HEK293 (cell line): Measurements from ENCODE around the gene WDR44.
A peak's percentile ranks its signal among the peaks of the same experiment; 100 is the strongest.

ENCODE experiments used
- CTCF ChIA-PET: fragments of 350-600 bp; formaldehyde crosslinking; extraction: SDS; loops from one replicate; lab custom pipeline; 2021; ENCODE audit warnings: antibody characterized with exemption; lab: Yijun Ruan, JAX
- POLR2A ChIA-PET: fragments of 300-600 bp; formaldehyde crosslinking; extraction: SDS; loops from one replicate; lab custom pipeline; 2020; ENCODE audit warnings: antibody characterized with exemption, inconsistent platforms; lab: Yijun Ruan, JAX
- H3K27ac ChIP-seq: fragments of 200-500 bp; sonication (Bioruptor generic); 2 replicates; pipeline ENCODE4 v1.5.1; 2014; ENCODE audit warnings: low read depth, low read length, control low read depth, inconsistent platforms; ENCODE audit errors: extremely low read depth
- H3K36me3 ChIP-seq, 2 experiments: fragments of 200-500 bp in 1 of 2; sonication (Bioruptor generic) in 1 of 2; 1 replicate in 1 of 2; 2 replicates in 1 of 2; pipeline ENCODE4 v1.5.1; 2014 to 2017; ENCODE audit warnings: inconsistent platforms in 2 of 2, low read length in 2 of 2; ENCODE audit not compliant: control insufficient read depth in 2 of 2, insufficient read depth in 1 of 2
- H3K4me1 ChIP-seq: fragments of 200-500 bp; sonication (Bioruptor generic); 2 replicates; pipeline ENCODE4 v1.5.1; 2014; ENCODE audit warnings: mild to moderate bottlenecking, low read length, inconsistent platforms; ENCODE audit not compliant: control insufficient read depth, insufficient read depth
- H3K4me3 ChIP-seq: 2 replicates; pipeline ENCODE4 v1.5.1; 2011; ENCODE audit warnings: low read depth, mild to moderate bottlenecking, control low read depth, low read length, moderate library complexity
- H3K9me3 ChIP-seq: fragments of 200-500 bp; sonication (Bioruptor generic); 2 replicates; pipeline ENCODE4 v1.5.1; 2014; ENCODE audit warnings: low read depth, low read length, inconsistent platforms; ENCODE audit not compliant: control insufficient read depth, insufficient read depth
- KLF16 ChIP-seq: fragments of 450-650 bp; formaldehyde crosslinking; IDR thresholded peaks from 2 replicates; pipeline ENCODE4 v1.5.1; 2017; ENCODE audit warnings: missing biosample characterization, missing genetic modification characterization
- KLF17 ChIP-seq: fragments of 450-650 bp; formaldehyde crosslinking; IDR thresholded peaks from 2 replicates; pipeline ENCODE4 v1.5.1; 2016; ENCODE audit warnings: missing biosample characterization, missing genetic modification characterization
- KLF8 ChIP-seq: fragments of 450-650 bp; formaldehyde crosslinking; IDR thresholded peaks from 2 replicates; pipeline ENCODE4 v1.5.1; 2016; ENCODE audit warnings: missing biosample characterization, missing genetic modification characterization
- KLF9 ChIP-seq: fragments of 450-650 bp; formaldehyde crosslinking; IDR thresholded peaks from 2 replicates; pipeline ENCODE4 v1.5.1; 2016; ENCODE audit warnings: missing biosample characterization, missing genetic modification characterization, low read depth
- PRDM1 ChIP-seq: fragments of 450-650 bp; formaldehyde crosslinking; IDR thresholded peaks from 2 replicates; pipeline ENCODE4; 2016; ENCODE audit warnings: missing biosample characterization, missing genetic modification characterization
- SALL2 ChIP-seq: fragments of 450-650 bp; formaldehyde crosslinking; IDR thresholded peaks from 2 replicates; pipeline ENCODE4 v1.5.0; 2017; ENCODE audit warnings: missing biosample characterization, mild to moderate bottlenecking, missing genetic modification characterization, borderline replicate concordance
- ZNF10 ChIP-seq: fragments of 450-650 bp; formaldehyde crosslinking; IDR thresholded peaks from 2 replicates; pipeline ENCODE4 v1.5.1; 2017; ENCODE audit warnings: missing biosample characterization, missing genetic modification characterization
- ZNF148 ChIP-seq: fragments of 450-650 bp; formaldehyde crosslinking; IDR thresholded peaks from 2 replicates; pipeline ENCODE4 v1.5.0; 2017; ENCODE audit warnings: missing biosample characterization, missing genetic modification characterization, borderline replicate concordance
- ZNF26 ChIP-seq: fragments of 450-650 bp; formaldehyde crosslinking; IDR thresholded peaks from 2 replicates; pipeline ENCODE4 v1.5.1; 2016; ENCODE audit warnings: missing biosample characterization, missing genetic modification characterization
- ZNF274 ChIP-seq, 2 experiments: fragments of 200-500 bp in 1 of 2; fragments of 450-650 bp in 1 of 2; sonication (Bioruptor generic) in 1 of 2; formaldehyde crosslinking in 1 of 2; IDR thresholded peaks; 2 replicates each; pipeline versions ENCODE4 v1.5.1 to v1.6.1; 2014 to 2016; ENCODE audit warnings: borderline replicate concordance in 1 of 2, inconsistent platforms in 1 of 2, low read length in 1 of 2, missing biosample characterization in 1 of 2, missing genetic modification characterization in 1 of 2
- ZNF37A ChIP-seq: fragments of 450-650 bp; IDR thresholded peaks from 2 replicates; pipeline ENCODE4 v1.5.1; 2018; ENCODE audit warnings: missing biosample characterization, missing genetic modification characterization
- ZNF426 ChIP-seq: fragments of 450-650 bp; formaldehyde crosslinking; IDR thresholded peaks from 2 replicates; pipeline ENCODE4 v1.5.1; 2017; ENCODE audit warnings: missing biosample characterization, missing genetic modification characterization, mild to moderate bottlenecking, inconsistent platforms, moderate library complexity
- ZNF555 ChIP-seq: fragments of 450-650 bp; formaldehyde crosslinking; conservative IDR thresholded peaks from 2 replicates; pipeline ENCODE4 v1.5.1; 2017; ENCODE audit warnings: missing biosample characterization, mild to moderate bottlenecking, missing genetic modification characterization, inconsistent platforms
- ZNF585B ChIP-seq: fragments of 450-650 bp; formaldehyde crosslinking; IDR thresholded peaks from 2 replicates; pipeline ENCODE4 v1.5.1; 2016; ENCODE audit warnings: missing biosample characterization, missing genetic modification characterization
- ZNF645 ChIP-seq: fragments of 450-650 bp; formaldehyde crosslinking; IDR thresholded peaks from 2 replicates; pipeline ENCODE4; 2016; ENCODE audit warnings: missing biosample characterization, missing genetic modification characterization
- ZNF670 ChIP-seq: fragments of 450-650 bp; formaldehyde crosslinking; IDR thresholded peaks from 2 replicates; pipeline ENCODE4 v1.5.1; 2016; ENCODE audit warnings: missing biosample characterization, missing genetic modification characterization, low read depth
- ZNF747 ChIP-seq: fragments of 450-650 bp; formaldehyde crosslinking; IDR thresholded peaks from 2 replicates; pipeline ENCODE4 v1.5.1; 2016; ENCODE audit warnings: missing biosample characterization, missing genetic modification characterization

WDR44 gene

GRCh38 chrX:118350706-118351105, 4.8 kb downstream of the WDR44 start:
- Histone ChIP-seq H3K36me3 (no peaks in the 10 kb centered on the region), H3K4me1 (no peaks in the 10 kb centered on the region), H3K4me3 (no peak overlapping the region), H3K27ac (no peak overlapping the region), H3K9me3 (no peaks in the 10 kb centered on the region)
- POLR2A ChIA-PET = no interaction called here
- CTCF ChIA-PET = no interaction called here
- peak; percentile 59 for TF ChIP-seq PRDM1 (tag by site-specific recombination)
- no peak for TF ChIP-seq ZNF747 (tag by site-specific recombination)

- no peaks in the 10 kb centered on the region for H3K9me3 ChIP-seq
- no peaks in the 10 kb centered on the region for H3K4me1 ChIP-seq
- H3K4me3 ChIP-seq = no peak overlapping the region
- CTCF ChIA-PET = no interaction called here
- TF ChIP-seq SALL2 (tag by site-specific recombination) (no peak), ZNF26 (tag by site-specific recombination) (no peak), ZNF670 (tag by site-specific recombination) (no peak), ZNF555 (tag by site-specific recombination) (no peak), KLF17 (tag by site-specific recombination) (no peak), ZNF37A (tag by site-specific recombination) (no peak), ZNF426 (tag by site-specific recombination) (no peak), ZNF10 (tag by site-specific recombination) (no peak), KLF8 (tag by site-specific recombination) (no peak), ZNF274 (IDR thresholded peaks at IDR 0.05; ENCODE audit: low read length) (no peak), ZNF274 (tag by site-specific recombination; IDR thresholded peaks at IDR 0.05; ENCODE audit: borderline replicate concordance) (no peak), ZNF645 (no peak), ZNF585B (no peak), ZNF148 (tag by site-specific recombination) (no peak), KLF16 (tag by site-specific recombination) (no peak), KLF9 (tag by site-specific recombination) (no peak)
- no peak overlapping the region for H3K27ac ChIP-seq
- no peaks in the 10 kb centered on the region for H3K36me3 ChIP-seq
- POLR2A ChIA-PET = no interaction called here
Observed at GRCh38 chrX:118352566-118352965, 6.7 kb downstream of the WDR44 start.
